CD4-positive, alpha-beta memory T cell (primary cell): ENCODE measurements around the gene MICAL2. TPM values are rescaled to one million over a fixed set of nuclear protein-coding genes. Genes with fewer than 3 reads are reported as not detected.
A peak's percentile ranks its signal among the peaks of the same experiment; 100 is the strongest.

ENCODE experiments used
- CTCF ChIA-PET: fragments of 350-600 bp; sonication (Branson Sonifier 250); formaldehyde crosslinking; loops from one replicate; lab custom pipeline; 2021; ENCODE audit warnings: inconsistent platforms; ENCODE audit not compliant: partially characterized antibody; lab: Charles Lee
- POLR2A ChIA-PET: fragments of 350-600 bp; sonication (Branson Sonifier 250); formaldehyde crosslinking; loops from one replicate; lab custom pipeline; 2021; ENCODE audit not compliant: partially characterized antibody; lab: Charles Lee
- DNase-seq, 5 donors: peaks; one replicate each; pipeline versions ENCODE4 v3.0.0 to v3.0.0-alpha.2; 2020 to 2022; ENCODE audit warnings: mixed read lengths in 1 of 5
- H3K27ac ChIP-seq: one replicate; pipeline ENCODE4 v1.7.0; 2013; ENCODE audit warnings: low read depth, low read length
- H3K27me3 ChIP-seq: 2 replicates; pipeline ENCODE4 v1.7.0; 2013; ENCODE audit warnings: mild to moderate bottlenecking, low read length, moderate library complexity; ENCODE audit not compliant: insufficient read depth
- H3K36me3 ChIP-seq: 2 replicates; pipeline ENCODE4 v1.7.0; 2013; ENCODE audit warnings: mild to moderate bottlenecking, low read length, moderate library complexity; ENCODE audit not compliant: insufficient read depth
- H3K4me1 ChIP-seq: 2 replicates; pipeline ENCODE4 v1.7.0; 2013; ENCODE audit warnings: mild to moderate bottlenecking, low read length, moderate library complexity; ENCODE audit not compliant: insufficient read depth
- H3K4me3 ChIP-seq, 2 donors: one replicate each; pipeline ENCODE4 v1.7.0; 2013; ENCODE audit warnings: low read length in 2 of 2, mild to moderate bottlenecking in 1 of 2
- H3K9me3 ChIP-seq, 2 donors: one replicate each; pipeline ENCODE4 v1.7.0; 2013; ENCODE audit warnings: low read length in 2 of 2, control low read depth in 1 of 2; ENCODE audit not compliant: control insufficient read depth in 1 of 2
- H3K27ac Mint-ChIP-seq, 7 donors: one replicate each; pipeline ENCODE4 v1.8.0; 2020 to 2021; ENCODE audit warnings: mixed read lengths in 7 of 7, mild to moderate bottlenecking in 6 of 7, inconsistent platforms in 3 of 7, moderate library complexity in 3 of 7
- H3K27me3 Mint-ChIP-seq, 2 donors: one replicate each; pipeline ENCODE4 v1.8.0; 2020 to 2021; ENCODE audit warnings: mixed read lengths in 2 of 2
- H3K36me3 Mint-ChIP-seq, 2 donors: one replicate each; pipeline ENCODE4 v1.8.0; 2020 to 2021; ENCODE audit warnings: mixed read lengths in 2 of 2, inconsistent platforms in 1 of 2, mild to moderate bottlenecking in 1 of 2
- H3K4me1 Mint-ChIP-seq, 4 donors: one replicate each; pipeline ENCODE4 v1.8.0; 2020 to 2021; ENCODE audit warnings: mixed read lengths in 4 of 4, mild to moderate bottlenecking in 1 of 4
- H3K4me3 Mint-ChIP-seq, 8 donors: one replicate each; pipeline ENCODE4 v1.8.0; 2020 to 2021; ENCODE audit warnings: mixed read lengths in 8 of 8, mild to moderate bottlenecking in 7 of 8, moderate library complexity in 6 of 8, inconsistent platforms in 3 of 8
- H3K9me3 Mint-ChIP-seq, 8 donors: one replicate each; pipeline ENCODE4 v1.8.0; 2020 to 2021; ENCODE audit warnings: mixed read lengths in 8 of 8, mild to moderate bottlenecking in 5 of 8, inconsistent platforms in 3 of 8, moderate library complexity in 1 of 8
- intact Hi-C: fragments of 100-400 bp; cut with micrococcal nuclease; formaldehyde crosslinking; loops from one replicate; pipeline ENCODE4 v1.15.1; 2023
- polyA plus RNA-seq, 2 donors: library from polyadenylated mRNA; unstranded; fragments of 300-500 nt; fragmentation: Illumina TruSeq; gene quantifications; one replicate each; pipeline ENCODE4 v1.2.3, GENCODE V29; 2021
- total RNA-seq, 2 experiments: library from RNA; stranded (reverse); gene quantifications; one replicate each; pipeline ENCODE4 v1.2.3, GENCODE V29; 2021

MICAL2 gene
- total and polyA plus RNA-seq, 4 experiments from 2014 or later, result 10.9 to 38.8 (median 28.2) TPM

- CTCF ChIA-PET, result interaction anchor here (0.7 to 1.1 kb wide), 2 partner anchors 11 to 191 kb away, joined by 3 read pairs; no protein-coding TSS in a partner anchor
- H3K27ac ChIP-seq, result no peak overlapping the region
- H3K4me3 Mint-ChIP-seq, result no peak overlapping the region
- H3K27ac Mint-ChIP-seq, result peak overlapping the region in 1 of 7 donors; percentile 55
- H3K9me3 ChIP-seq, result no peaks in the 10 kb centered on the region
- H3K36me3 ChIP-seq, result no peaks in the 10 kb centered on the region
- no peaks in the 10 kb centered on the region for H3K27me3 ChIP-seq
- H3K9me3 Mint-ChIP-seq, result no peaks in the 10 kb centered on the region
- intact Hi-C loops, result no loop called here
- POLR2A ChIA-PET, result interaction anchor here (1.0 to 1.6 kb wide), 3 partner anchors 9 to 39 kb away, joined by 3 read pairs; no protein-coding TSS in a partner anchor
- H3K4me3 ChIP-seq, result no peak overlapping the region
- H3K27me3 Mint-ChIP-seq, result no peaks in the 10 kb centered on the region
- H3K36me3 Mint-ChIP-seq, result no peaks in the 10 kb centered on the region
- H3K4me1 ChIP-seq, result peaks cover 27% of the 10 kb centered on the region
- peaks cover 9 to 32% (median 17%) of the 10 kb centered on the region in 4 donors for H3K4me1 Mint-ChIP-seq
- DNase-seq, result no peak
These were observed 74.3 kb downstream of the MICAL2 start for GRCh38 chr11:12184699-12185098.

- no peaks in the 10 kb centered on the region for H3K9me3 Mint-ChIP-seq
- peaks cover 12 to 33% (median 17%) of the 10 kb centered on the region in 4 donors for H3K4me1 Mint-ChIP-seq
- H3K4me3 Mint-ChIP-seq, result no peak overlapping the region
- CTCF ChIA-PET, result interaction anchor here (0.7 to 1.1 kb wide), 3 partner anchors 10 to 51 kb away, joined by 3 to 4 read pairs (median 3); no protein-coding TSS in a partner anchor
- no peak overlapping the region for H3K27ac Mint-ChIP-seq
- H3K9me3 ChIP-seq, result no peaks in the 10 kb centered on the region
- no peak for DNase-seq
- POLR2A ChIA-PET, result interaction anchor here (1.0 to 1.7 kb wide), 3 partner anchors 9 to 39 kb away, joined by 3 to 8 read pairs (median 3); no protein-coding TSS in a partner anchor
- peaks cover 29% of the 10 kb centered on the region for H3K4me1 ChIP-seq
- H3K36me3 ChIP-seq, result no peaks in the 10 kb centered on the region
- no peaks in the 10 kb centered on the region for H3K27me3 Mint-ChIP-seq
- H3K27me3 ChIP-seq, result no peaks in the 10 kb centered on the region
- intact Hi-C loops, result no loop called here
- H3K27ac ChIP-seq, result no peak overlapping the region
- no peak overlapping the region for H3K4me3 ChIP-seq
- no peaks in the 10 kb centered on the region for H3K36me3 Mint-ChIP-seq
These were observed 74.8 kb downstream of the MICAL2 start for GRCh38 chr11:12185106-12185690.

GRCh38 chr11:12185914-12186313 is 75.5 kb downstream of the MICAL2 start:
- POLR2A ChIA-PET, result interaction anchor here (1.7 kb wide), 1 partner anchor 9 kb away, joined by 8 read pairs; no protein-coding TSS in a partner anchor
- CTCF ChIA-PET, result interaction anchor here (0.7 to 1.1 kb wide), 3 partner anchors 10 to 51 kb away, joined by 3 to 4 read pairs (median 3); no protein-coding TSS in a partner anchor
- no peaks in the 10 kb centered on the region for H3K36me3 ChIP-seq

GRCh38 chr11:12186701-12187100 is 76.3 kb downstream of the MICAL2 start:
- no peaks in the 10 kb centered on the region for H3K27me3 ChIP-seq
- no peak for DNase-seq
- no peak overlapping the region for H3K4me3 ChIP-seq
- H3K4me1 ChIP-seq, result peaks cover 34% of the 10 kb centered on the region
- H3K9me3 ChIP-seq, result no peaks in the 10 kb centered on the region
- no peaks in the 10 kb centered on the region for H3K36me3 Mint-ChIP-seq
- peaks cover 18 to 42% (median 23%) of the 10 kb centered on the region in 4 donors for H3K4me1 Mint-ChIP-seq
- intact Hi-C loops, result no loop called here
- peak overlapping the region in 2 of 8 donors; percentile 37 to 52 for H3K4me3 Mint-ChIP-seq
- H3K9me3 Mint-ChIP-seq, result no peaks in the 10 kb centered on the region
- peak overlapping the region in 5 of 7 donors; percentile 3 to 87 (median 54) for H3K27ac Mint-ChIP-seq
- H3K36me3 ChIP-seq, result no peaks in the 10 kb centered on the region
- H3K27me3 Mint-ChIP-seq, result no peaks in the 10 kb centered on the region
- CTCF ChIA-PET, result interaction anchor here (5.9 kb wide), 1 partner anchor 51 kb away, joined by 40 read pairs; no protein-coding TSS in a partner anchor
- POLR2A ChIA-PET, result interaction anchor here (1.6 to 1.7 kb wide), 2 partner anchors 9 to 12 kb away, joined by 8 read pairs; no protein-coding TSS in a partner anchor
- no peak overlapping the region for H3K27ac ChIP-seq

More at GRCh38 chr11:12185914-12186313, 75.5 kb downstream of the MICAL2 start:
- Mint-ChIP-seq H3K27me3 (no peaks in the 10 kb centered on the region), H3K4me1 (peaks cover 16 to 41% (median 23%) of the 10 kb centered on the region in 4 donors), H3K27ac (peak overlapping the region in 2 of 7 donors; percentile 8 to 13), H3K36me3 (no peaks in the 10 kb centered on the region), H3K4me3 (no peak overlapping the region), H3K9me3 (no peaks in the 10 kb centered on the region)
- Histone ChIP-seq H3K27ac (no peak overlapping the region), H3K4me3 (no peak overlapping the region), H3K9me3 (no peaks in the 10 kb centered on the region), H3K27me3 (no peaks in the 10 kb centered on the region), H3K4me1 (peaks cover 34% of the 10 kb centered on the region)
- no peak for DNase-seq
- intact Hi-C loops, result no loop called here

- H3K27me3 Mint-ChIP-seq, result no peaks in the 10 kb centered on the region
- no peaks in the 10 kb centered on the region for H3K9me3 ChIP-seq
- no peak overlapping the region for H3K4me3 ChIP-seq
- peaks cover 19 to 42% (median 23%) of the 10 kb centered on the region in 4 donors for H3K4me1 Mint-ChIP-seq
- H3K36me3 ChIP-seq, result no peaks in the 10 kb centered on the region
- H3K4me1 ChIP-seq, result peaks cover 34% of the 10 kb centered on the region
- no peaks in the 10 kb centered on the region for H3K27me3 ChIP-seq
- H3K36me3 Mint-ChIP-seq, result no peaks in the 10 kb centered on the region
- H3K27ac Mint-ChIP-seq, result peak overlapping the region in 5 of 7 donors; percentile 3 to 87 (median 54)
- intact Hi-C loops, result no loop called here
- no peaks in the 10 kb centered on the region for H3K9me3 Mint-ChIP-seq
- peak overlapping the region in 5 of 8 donors; percentile 17 to 57 (median 43) for H3K4me3 Mint-ChIP-seq
- H3K27ac ChIP-seq, result no peak overlapping the region
- ChIA-PET CTCF (interaction anchor here (1.2 to 5.9 kb wide), 2 partner anchors 50 to 78 kb away, joined by 3 to 40 read pairs; no protein-coding TSS in a partner anchor), POLR2A (interaction anchor here (1.6 to 4.0 kb wide), 2 partner anchors 12 to 37 kb away, joined by 8 to 25 read pairs; no protein-coding TSS in a partner anchor)
- peak in 2 of 5 donors; percentile 9 to 22 for DNase-seq
These were observed 77.0 kb downstream of the MICAL2 start for GRCh38 chr11:12187399-12187798.

GRCh38 chr11:12188548-12189317 is 78.3 kb downstream of the MICAL2 start:
- no peaks in the 10 kb centered on the region for H3K27me3 ChIP-seq
- no peak for DNase-seq
- ChIA-PET CTCF (interaction anchor here (0.9 to 5.9 kb wide), 6 partner anchors 10 to 142 kb away, joined by 3 to 40 read pairs (median 6); no protein-coding TSS in a partner anchor), POLR2A (interaction anchor here (1.6 to 4.0 kb wide), 4 partner anchors 10 to 48 kb away, joined by 8 to 25 read pairs (median 16); no protein-coding TSS in a partner anchor)
- H3K4me1 ChIP-seq, result peaks cover 34% of the 10 kb centered on the region
- no peaks in the 10 kb centered on the region for H3K36me3 Mint-ChIP-seq
- no peak overlapping the region for H3K4me3 ChIP-seq
- H3K27ac ChIP-seq, result peak overlapping the region; percentile 45
- H3K9me3 ChIP-seq, result no peaks in the 10 kb centered on the region
- intact Hi-C loops, result no loop called here
- peaks cover 21 to 52% (median 29%) of the 10 kb centered on the region in 4 donors for H3K4me1 Mint-ChIP-seq
- peak overlapping the region in 6 of 8 donors; percentile 60 to 84 (median 70) for H3K4me3 Mint-ChIP-seq
- no peaks in the 10 kb centered on the region for H3K27me3 Mint-ChIP-seq
- peak overlapping the region; percentile 8 to 95 (median 77) for H3K27ac Mint-ChIP-seq
- no peaks in the 10 kb centered on the region for H3K9me3 Mint-ChIP-seq
- H3K36me3 ChIP-seq, result no peaks in the 10 kb centered on the region
